ENCODE results near the gene TJP1. TPM values are rescaled to one million over a fixed set of nuclear protein-coding genes. Genes with fewer than 3 reads are reported as not detected.

Gene TJP1
- total RNA-seq, 1 experiment from 2014 or later, result 140 TPM

- Histone ChIP-seq H4K20me1 (ENCODE audit: control insufficient read depth, insufficient read depth, insufficient read length) (no peaks in the 10 kb centered on the region), H4K5ac (ENCODE audit: insufficient read length, low read depth, low read length) (no peak overlapping the region), H2BK15ac (ENCODE audit: low read depth, low read length) (no peak overlapping the region), H3K27me3 (ENCODE audit: insufficient read depth, low read length) (no peaks in the 10 kb centered on the region), H3K23me2 (ENCODE audit: insufficient read length, low read depth, low read length, poor library complexity, severe bottlenecking) (no peaks in the 10 kb centered on the region), H3T11ph (ENCODE audit: low read length) (no peak overlapping the region), H3K4ac (ENCODE audit: low read depth, low read length) (no peak overlapping the region), H3K9me3 (ENCODE audit: control insufficient read depth, low read depth, low read length) (no peaks in the 10 kb centered on the region), H2AK5ac (ENCODE audit: insufficient read length, low read length) (no peak overlapping the region), H3K4me2 (ENCODE audit: insufficient read depth, insufficient read length, low read length) (no peak overlapping the region), H2BK12ac (ENCODE audit: insufficient read length, low read depth, low read length) (no peak overlapping the region), H3K4me1 (ENCODE audit: insufficient read depth, low read length) (no peaks in the 10 kb centered on the region; the same call in 1 of the 2 replicates), H3K27ac (ENCODE audit: insufficient read length, low read depth, low read length) (no peak overlapping the region), H2BK20ac (ENCODE audit: low read depth, low read length, poor library complexity, severe bottlenecking) (no peak overlapping the region), H3K9ac (ENCODE audit: extremely low read depth, insufficient read length, low read length) (no peak overlapping the region), H4K8ac (replicated peaks; ENCODE audit: insufficient read length, low read depth, low read length) (no peak overlapping the region), H3K14ac (ENCODE audit: insufficient read depth, low read length) (no peak overlapping the region), H4K91ac (ENCODE audit: insufficient read length, low read depth, low read length) (no peak overlapping the region), H3K79me1 (ENCODE audit: insufficient read depth, low read depth, low read length, poor library complexity, severe bottlenecking) (no peaks in the 10 kb centered on the region), H3K23ac (ENCODE audit: insufficient read length, low read depth, low read length) (no peak overlapping the region), H3K79me2 (ENCODE audit: insufficient read depth, low read length) (peaks cover 29% of the 10 kb centered on the region; the same call in 1 of the 2 replicates), H2AFZ (ENCODE audit: low read length) (no peak overlapping the region), H3K56ac (ENCODE audit: insufficient read length, low read depth, low read length) (no peak overlapping the region), H2BK120ac (ENCODE audit: low read depth, low read length, poor library complexity, severe bottlenecking) (no peak overlapping the region), H3K18ac (ENCODE audit: insufficient read length, low read depth, low read length) (no peak overlapping the region), H2BK5ac (ENCODE audit: insufficient read length, low read length) (no peak overlapping the region)
- no peak for DNase-seq
- TF ChIP-seq CTCF (conservative IDR thresholded peaks at IDR 0.05), result no peak
- WGBS (ENCODE audit: extremely low coverage, insufficient read length, low lambda C conversion rate), result no CpG with 5 or more reads among the region's 2 CpGs
- H3K27me3 Mint-ChIP-seq (ENCODE audit: low read depth), result no peaks in the 10 kb centered on the region
- H3K36me3 Mint-ChIP-seq (ENCODE audit: insufficient read depth in 1 of 3, low read depth in 3 of 3), result peaks cover under 1 to 11% (median 2%) of the 10 kb centered on the region in 3 experiments; a peak in 3 of 7 replicates
- H3K9me3 Mint-ChIP-seq, result no peaks in the 10 kb centered on the region
- H3K27ac Mint-ChIP-seq, result peak overlapping the region in 2 of 3 experiments; percentile 26 to 34; a peak in 3 of 7 replicates
- peaks cover 58 to 69% of the 10 kb centered on the region in 2 experiments for H3K4me1 Mint-ChIP-seq
- no peak overlapping the region for H3K4me3 Mint-ChIP-seq
Measured at GRCh38 chr15:29812384-29812694, 9.9 kb downstream of the TJP1 start.
